H1 (cell line): ENCODE results near the gene ANLN. TPM values are rescaled to one million over a fixed set of nuclear protein-coding genes. Genes with fewer than 3 reads are reported as not detected.

Experiments
- CTCF ChIA-PET: fragments of 300-600 bp; sonication (Branson Sonifier 250); formaldehyde crosslinking; loops from one replicate; lab custom pipeline; 2021; ENCODE audit not compliant: partially characterized antibody; lab: Charles Lee
- POLR2A ChIA-PET: fragments of 300-600 bp; sonication (Branson Sonifier 250); formaldehyde crosslinking; loops from one replicate; lab custom pipeline; 2021; ENCODE audit warnings: inconsistent platforms; ENCODE audit not compliant: partially characterized antibody; lab: Charles Lee
- DNase-seq, 2 experiments: peaks; one replicate each; pipeline versions ENCODE4 v3.0.0 to v3.0.0-alpha.2; 2010 to 2022; ENCODE audit warnings: low spot score in 2 of 2, low read depth in 1 of 2, mixed read lengths in 1 of 2
- FAIRE-seq: peaks from 2 replicates; lab custom pipeline; 2011; peaks lifted over from hg19 to GRCh38; lab: Jason Lieb, UNC
- H2AFZ ChIP-seq: 2 replicates; pipeline ENCODE4 v1.8.1; 2012; ENCODE audit warnings: low read length, inconsistent platforms
- H2AK5ac ChIP-seq: 2 replicates; pipeline ENCODE4 v1.6.1; 2013; ENCODE audit warnings: low read depth, low read length
- H2BK120ac ChIP-seq: replicated peaks from 2 replicates; pipeline ENCODE3; 2013; ENCODE audit warnings: low read depth, low read length, inconsistent platforms
- H2BK12ac ChIP-seq: 2 replicates; pipeline ENCODE4 v1.6.1; 2013; ENCODE audit warnings: low read depth, low read length
- H2BK15ac ChIP-seq: 2 replicates; pipeline ENCODE4 v1.6.1; 2013; ENCODE audit warnings: low read length
- H2BK20ac ChIP-seq: 2 replicates; pipeline ENCODE4 v1.6.1; 2013; ENCODE audit warnings: low read length
- H2BK5ac ChIP-seq: 2 replicates; pipeline ENCODE4 v1.6.1; 2013; ENCODE audit warnings: low read depth, low read length
- H3K14ac ChIP-seq: 2 replicates; pipeline ENCODE4 v1.6.1; 2013; ENCODE audit warnings: inconsistent platforms; ENCODE audit not compliant: insufficient read length
- H3K18ac ChIP-seq: 2 replicates; pipeline ENCODE4 v1.6.1; 2013; ENCODE audit warnings: low read length; ENCODE audit errors: extremely low read depth
- H3K23ac ChIP-seq: 2 replicates; pipeline ENCODE4 v1.6.1; 2013; ENCODE audit warnings: inconsistent platforms; ENCODE audit not compliant: insufficient read length
- H3K23me2 ChIP-seq: 2 replicates; pipeline ENCODE4 v1.6.1; 2013; ENCODE audit warnings: low read depth, low read length
- H3K27ac ChIP-seq: 2 replicates; pipeline ENCODE4 v1.6.1; 2011; ENCODE audit warnings: low read depth, low read length, inconsistent platforms
- H3K27me3 ChIP-seq, 4 experiments: replicated peaks in 1 of 4; 1 replicate in 1 of 4; 2 replicates in 3 of 4; pipeline versions ENCODE4 v1.6.1 to v1.8.1; 2011 to 2013; ENCODE audit warnings: low read length in 3 of 4, mild to moderate bottlenecking in 3 of 4, inconsistent platforms in 2 of 4, mixed read lengths in 2 of 4, moderate library complexity in 1 of 4; ENCODE audit not compliant: control insufficient read depth in 3 of 4, insufficient read depth in 3 of 4; ENCODE audit errors: extremely low read depth in 1 of 4
- H3K36me3 ChIP-seq, 4 experiments: 2 replicates each; pipeline versions ENCODE4 v1.6.1 to v1.8.1; 2011 to 2013; ENCODE audit warnings: mild to moderate bottlenecking in 4 of 4, low read length in 3 of 4, moderate library complexity in 2 of 4, control low read depth in 1 of 4, inconsistent platforms in 1 of 4; ENCODE audit not compliant: insufficient read depth in 4 of 4, control insufficient read depth in 2 of 4
- H3K4ac ChIP-seq: replicated peaks from 2 replicates; pipeline ENCODE3; 2013; ENCODE audit warnings: low read length, low read depth, mixed read lengths, inconsistent platforms; ENCODE audit not compliant: insufficient read length
- H3K4me1 ChIP-seq, 4 experiments: replicated peaks in 1 of 4; 1 replicate in 1 of 4; 2 replicates in 3 of 4; pipeline versions ENCODE4 v1.6.1 to v1.8.1; 2011 to 2013; ENCODE audit warnings: low read length in 3 of 4, inconsistent platforms in 2 of 4, mixed read lengths in 1 of 4; ENCODE audit not compliant: insufficient read depth in 4 of 4, control insufficient read depth in 3 of 4
- H3K4me2 ChIP-seq, 2 experiments: 2 replicates each; pipeline versions ENCODE4 v1.6.1 to v1.8.1; 2011 to 2013; ENCODE audit warnings: low read depth in 2 of 2, low read length in 2 of 2, control low read depth in 1 of 2, inconsistent platforms in 1 of 2, mild to moderate bottlenecking in 1 of 2; ENCODE audit not compliant: insufficient read depth in 1 of 2
- H3K4me3 ChIP-seq, 4 experiments: fragments of 200-600, 300-600 bp in 1 of 4; sonication (generic), shearing (Covaris generic), sonication (Bioruptor Twin) in 1 of 4; 2 replicates each; pipeline versions ENCODE4 v1.5.1 to v1.8.1; 2011 to 2016; ENCODE audit warnings: low read length in 4 of 4, low read depth in 3 of 4, control low read depth in 2 of 4, inconsistent platforms in 2 of 4, mild to moderate bottlenecking in 2 of 4, mixed read lengths in 1 of 4, moderate library complexity in 1 of 4; ENCODE audit not compliant: insufficient read depth in 2 of 4; ENCODE audit errors: extremely low read depth in 1 of 4
- H3K56ac ChIP-seq: replicated peaks from 2 replicates; pipeline ENCODE3; 2013; ENCODE audit warnings: low read depth, mild to moderate bottlenecking, mixed read lengths, low read length, inconsistent platforms; ENCODE audit not compliant: insufficient read length
- H3K79me1 ChIP-seq: 2 replicates; pipeline ENCODE4 v1.6.1; 2013; ENCODE audit warnings: low read depth, low read length, control low read depth
- H3K79me2 ChIP-seq, 2 experiments: 2 replicates each; pipeline versions ENCODE4 v1.6.1 to v1.8.1; 2012 to 2013; ENCODE audit warnings: low read length in 2 of 2, mild to moderate bottlenecking in 2 of 2, inconsistent platforms in 1 of 2; ENCODE audit not compliant: insufficient read depth in 2 of 2, control insufficient read depth in 1 of 2
- H3K9ac ChIP-seq, 4 experiments: replicated peaks in 1 of 4; 1 replicate in 1 of 4; 2 replicates in 3 of 4; pipeline versions ENCODE4 v1.6.1 to v1.8.1; 2011 to 2013; ENCODE audit warnings: low read depth in 3 of 4, low read length in 3 of 4, control low read depth in 2 of 4, mild to moderate bottlenecking in 2 of 4, moderate library complexity in 2 of 4, inconsistent platforms in 1 of 4; ENCODE audit errors: extremely low read depth in 1 of 4
- H3K9me3 ChIP-seq, 2 experiments: 2 replicates each; pipeline versions ENCODE4 v1.6.1 to v1.8.1; 2012 to 2013; ENCODE audit warnings: mild to moderate bottlenecking in 2 of 2, moderate library complexity in 2 of 2, control low read depth in 1 of 2, inconsistent platforms in 1 of 2, low read depth in 1 of 2, low read length in 1 of 2, mixed read lengths in 1 of 2; ENCODE audit not compliant: insufficient read depth in 2 of 2
- H4K20me1 ChIP-seq, 2 experiments: replicated peaks in 1 of 2; 2 replicates each; pipeline versions ENCODE3 to v1.8.1; 2011 to 2013; ENCODE audit warnings: inconsistent platforms in 2 of 2, low read length in 2 of 2, mild to moderate bottlenecking in 1 of 2; ENCODE audit not compliant: insufficient read depth in 2 of 2, control insufficient read depth in 1 of 2
- H4K5ac ChIP-seq: 2 replicates; pipeline ENCODE4 v1.6.1; 2013; ENCODE audit warnings: low read length, low read depth, mixed read lengths, inconsistent platforms; ENCODE audit not compliant: insufficient read length
- H4K8ac ChIP-seq: 2 replicates; pipeline ENCODE4 v1.8.0; 2013; ENCODE audit warnings: mild to moderate bottlenecking, moderate library complexity, low read length, inconsistent platforms; ENCODE audit not compliant: insufficient read depth; ENCODE audit errors: extremely low read depth
- H4K91ac ChIP-seq: replicated peaks from 2 replicates; pipeline ENCODE3; 2013; ENCODE audit warnings: low read length, mixed read lengths, inconsistent platforms; ENCODE audit not compliant: insufficient read length
- CTBP2 ChIP-seq: IDR thresholded peaks from 2 replicates; pipeline ENCODE4 v1.7.0; 2011; ENCODE audit warnings: borderline replicate concordance, mild to moderate bottlenecking, moderate library complexity, mixed read lengths, low read length; ENCODE audit not compliant: insufficient read depth, insufficient read length
- CTCF ChIP-seq, 3 experiments: IDR thresholded peaks; 1 replicate in 2 of 3; 2 replicates in 1 of 3; pipeline versions ENCODE4 v1.5.1 to v1.6.1; 2011; ENCODE audit warnings: low read length in 3 of 3, mild to moderate bottlenecking in 3 of 3, inconsistent platforms in 2 of 3, low read depth in 1 of 3, moderate library complexity in 1 of 3; ENCODE audit not compliant: insufficient read depth in 1 of 3; ENCODE audit errors: control extremely low read depth in 1 of 3
- KDM4A ChIP-seq: IDR thresholded peaks from one replicate; pipeline ENCODE4 v1.7.1; 2012; ENCODE audit warnings: low read depth, mild to moderate bottlenecking, moderate library complexity, low read length, inconsistent platforms; ENCODE audit not compliant: severe bottlenecking
- RXRA ChIP-seq: IDR thresholded peaks from 2 replicates; pipeline ENCODE4 v1.6.1; 2011; ENCODE audit warnings: low read depth, mild to moderate bottlenecking, low read length, moderate library complexity; ENCODE audit not compliant: insufficient read depth
- TCF12 ChIP-seq: IDR thresholded peaks from 2 replicates; pipeline ENCODE4 v1.6.1; 2011; ENCODE audit warnings: low read depth, mild to moderate bottlenecking, low read length
- WGBS, 2 experiments: shearing (Covaris generic) in 1 of 2; methylation state at CpG; one replicate each; pipeline versions ENCODE4 v1.1.6 to v1.1.7; 2013 to 2015; ENCODE audit warnings: low lambda C conversion rate in 2 of 2, mixed read lengths in 2 of 2, inconsistent platforms in 1 of 2, low coverage in 1 of 2, missing lambda C conversion rate in 1 of 2; ENCODE audit not compliant: insufficient replicate concordance in 2 of 2, insufficient coverage in 1 of 2, insufficient read length in 1 of 2; ENCODE audit errors: extremely low coverage in 1 of 2, missing lambda C conversion rate in 1 of 2; 5-methylcytosine and 5-hydroxymethylcytosine counted together
- polyA plus RNA-seq, 7 experiments: library from polyadenylated mRNA; depleted of rRNA in 3 of 7; stranded (reverse) in 5 of 7; unstranded in 2 of 7; fragments of >200 nt in 5 of 7; fragments of 200-250 nt in 2 of 7; gene quantifications; 1 replicate in 5 of 7; 2 replicates in 1 of 7; 4 replicates in 1 of 7; pipeline versions ENCODE4 v1.2.1 to v1.2.3, GENCODE V29; 2011 to 2013; ENCODE audit warnings: missing spikeins in 2 of 7, mixed read lengths in 2 of 7
- total RNA-seq: library from RNA; stranded (reverse); fragmentation: NEBNext Ultra II Directional; extraction: Animal tissue kit (Norgen Biotek cat#: 25700); gene quantifications from 2 replicates; pipeline ENCODE4 v1.2.1, GENCODE V29; 2021

ANLN gene
- total and polyA plus RNA-seq, 2 of the 8 experiments (the other 6 are each of a cell fraction or from before 2014, with no cell fraction given) = 18.5 to 90.1 TPM

GRCh38 chr7:36460811-36461429 lies 71.3 kb downstream of the ANLN start:
- no peak overlapping the region for H2AFZ ChIP-seq
- no peak overlapping the region for H3K4ac ChIP-seq
- no peak overlapping the region for H2BK5ac ChIP-seq
- H3K56ac ChIP-seq = no peak overlapping the region
- H3K4me3 ChIP-seq = no peak overlapping the region
- no peak overlapping the region for H2BK12ac ChIP-seq
- no peaks in the 10 kb centered on the region for H3K36me3 ChIP-seq
- H3K18ac ChIP-seq = no peak overlapping the region
- 87% methylated on average over 8 of the region's 8 CpGs; no CpG with 5 or more reads in 1 of the 2 experiments for WGBS, 2 experiments
- no peak overlapping the region for H3K27ac ChIP-seq
- H2BK20ac ChIP-seq = no peak overlapping the region
- H3K23ac ChIP-seq = no peak overlapping the region
- H2BK120ac ChIP-seq = no peak overlapping the region
- H3K4me2 ChIP-seq = no peak overlapping the region
- H2AK5ac ChIP-seq = no peak overlapping the region
- H4K20me1 ChIP-seq = no peaks in the 10 kb centered on the region
- H4K5ac ChIP-seq = no peak overlapping the region
- ChIA-PET CTCF (interaction anchor here (0.6 to 3.1 kb wide), 7 partner anchors 10 to 752 kb away, joined by 3 to 18 read pairs (median 4); no protein-coding TSS in a partner anchor), POLR2A (interaction anchor here (0.7 kb wide), 1 partner anchor 56 kb away, joined by 4 read pairs; no protein-coding TSS in a partner anchor)
- H3K9ac ChIP-seq = no peak overlapping the region
- H4K91ac ChIP-seq = no peak overlapping the region
- H3K79me2 ChIP-seq = no peaks in the 10 kb centered on the region
- no peak overlapping the region for H4K8ac ChIP-seq
- no peaks in the 10 kb centered on the region for H3K79me1 ChIP-seq
- no peaks in the 10 kb centered on the region for H3K4me1 ChIP-seq
- DNase-seq (no peak), FAIRE-seq (no peak)
- H3K27me3 ChIP-seq = no peaks in the 10 kb centered on the region; a peak in 1 of 7 replicates
- H3K23me2 ChIP-seq = no peaks in the 10 kb centered on the region
- H3K14ac ChIP-seq = no peak overlapping the region
- H3K9me3 ChIP-seq = no peaks in the 10 kb centered on the region
- no peak overlapping the region for H2BK15ac ChIP-seq
- TF ChIP-seq CTBP2 = no peak
- TF ChIP-seq TCF12 = no peak
- no peak for TF ChIP-seq RXRA
- TF ChIP-seq CTCF (IDR thresholded peaks at IDR 0.05; ENCODE audit: control extremely low read depth in 1 of 3, insufficient read depth in 1 of 3, low read depth in 1 of 3, low read length in 3 of 3) = no peak
- no peak for TF ChIP-seq KDM4A
